H1 (cell line): ENCODE data around the gene FAM228A. TPM values are rescaled to one million over a fixed set of nuclear protein-coding genes. Genes with fewer than 3 reads are reported as not detected.

Experiments used
- CTCF ChIA-PET: fragments of 300-600 bp; sonication (Branson Sonifier 250); formaldehyde crosslinking; loops from one replicate; lab custom pipeline; 2021; ENCODE audit not compliant: partially characterized antibody; lab: Charles Lee
- POLR2A ChIA-PET: fragments of 300-600 bp; sonication (Branson Sonifier 250); formaldehyde crosslinking; loops from one replicate; lab custom pipeline; 2021; ENCODE audit warnings: inconsistent platforms; ENCODE audit not compliant: partially characterized antibody; lab: Charles Lee
- DNase-seq, 2 experiments: peaks; one replicate each; pipeline versions ENCODE4 v3.0.0 to v3.0.0-alpha.2; 2010 to 2022; ENCODE audit warnings: low spot score in 2 of 2, low read depth in 1 of 2, mixed read lengths in 1 of 2
- FAIRE-seq: peaks from 2 replicates; lab custom pipeline; 2011; peaks lifted over from hg19 to GRCh38; lab: Jason Lieb, UNC
- H2AFZ ChIP-seq: 2 replicates; pipeline ENCODE4 v1.8.1; 2012; ENCODE audit warnings: low read length, inconsistent platforms
- H2AK5ac ChIP-seq: 2 replicates; pipeline ENCODE4 v1.6.1; 2013; ENCODE audit warnings: low read depth, low read length
- H2BK120ac ChIP-seq: replicated peaks from 2 replicates; pipeline ENCODE3; 2013; ENCODE audit warnings: low read depth, low read length, inconsistent platforms
- H2BK12ac ChIP-seq: 2 replicates; pipeline ENCODE4 v1.6.1; 2013; ENCODE audit warnings: low read depth, low read length
- H2BK15ac ChIP-seq: 2 replicates; pipeline ENCODE4 v1.6.1; 2013; ENCODE audit warnings: low read length
- H2BK20ac ChIP-seq: 2 replicates; pipeline ENCODE4 v1.6.1; 2013; ENCODE audit warnings: low read length
- H2BK5ac ChIP-seq: 2 replicates; pipeline ENCODE4 v1.6.1; 2013; ENCODE audit warnings: low read depth, low read length
- H3K14ac ChIP-seq: 2 replicates; pipeline ENCODE4 v1.6.1; 2013; ENCODE audit warnings: inconsistent platforms; ENCODE audit not compliant: insufficient read length
- H3K18ac ChIP-seq: 2 replicates; pipeline ENCODE4 v1.6.1; 2013; ENCODE audit warnings: low read length; ENCODE audit errors: extremely low read depth
- H3K23ac ChIP-seq: 2 replicates; pipeline ENCODE4 v1.6.1; 2013; ENCODE audit warnings: inconsistent platforms; ENCODE audit not compliant: insufficient read length
- H3K23me2 ChIP-seq: 2 replicates; pipeline ENCODE4 v1.6.1; 2013; ENCODE audit warnings: low read depth, low read length
- H3K27ac ChIP-seq: 2 replicates; pipeline ENCODE4 v1.6.1; 2011; ENCODE audit warnings: low read depth, low read length, inconsistent platforms
- H3K27me3 ChIP-seq, 4 experiments: replicated peaks in 1 of 4; 1 replicate in 1 of 4; 2 replicates in 3 of 4; pipeline versions ENCODE4 v1.6.1 to v1.8.1; 2011 to 2013; ENCODE audit warnings: low read length in 3 of 4, mild to moderate bottlenecking in 3 of 4, inconsistent platforms in 2 of 4, mixed read lengths in 2 of 4, moderate library complexity in 1 of 4; ENCODE audit not compliant: control insufficient read depth in 3 of 4, insufficient read depth in 3 of 4; ENCODE audit errors: extremely low read depth in 1 of 4
- H3K36me3 ChIP-seq, 4 experiments: 2 replicates each; pipeline versions ENCODE4 v1.6.1 to v1.8.1; 2011 to 2013; ENCODE audit warnings: mild to moderate bottlenecking in 4 of 4, low read length in 3 of 4, moderate library complexity in 2 of 4, control low read depth in 1 of 4, inconsistent platforms in 1 of 4; ENCODE audit not compliant: insufficient read depth in 4 of 4, control insufficient read depth in 2 of 4
- H3K4ac ChIP-seq: replicated peaks from 2 replicates; pipeline ENCODE3; 2013; ENCODE audit warnings: low read length, low read depth, mixed read lengths, inconsistent platforms; ENCODE audit not compliant: insufficient read length
- H3K4me1 ChIP-seq, 4 experiments: replicated peaks in 1 of 4; 1 replicate in 1 of 4; 2 replicates in 3 of 4; pipeline versions ENCODE4 v1.6.1 to v1.8.1; 2011 to 2013; ENCODE audit warnings: low read length in 3 of 4, inconsistent platforms in 2 of 4, mixed read lengths in 1 of 4; ENCODE audit not compliant: insufficient read depth in 4 of 4, control insufficient read depth in 3 of 4
- H3K4me2 ChIP-seq, 2 experiments: 2 replicates each; pipeline versions ENCODE4 v1.6.1 to v1.8.1; 2011 to 2013; ENCODE audit warnings: low read depth in 2 of 2, low read length in 2 of 2, control low read depth in 1 of 2, inconsistent platforms in 1 of 2, mild to moderate bottlenecking in 1 of 2; ENCODE audit not compliant: insufficient read depth in 1 of 2
- H3K4me3 ChIP-seq, 4 experiments: fragments of 200-600, 300-600 bp in 1 of 4; sonication (generic), shearing (Covaris generic), sonication (Bioruptor Twin) in 1 of 4; 2 replicates each; pipeline versions ENCODE4 v1.5.1 to v1.8.1; 2011 to 2016; ENCODE audit warnings: low read length in 4 of 4, low read depth in 3 of 4, control low read depth in 2 of 4, inconsistent platforms in 2 of 4, mild to moderate bottlenecking in 2 of 4, mixed read lengths in 1 of 4, moderate library complexity in 1 of 4; ENCODE audit not compliant: insufficient read depth in 2 of 4; ENCODE audit errors: extremely low read depth in 1 of 4
- H3K56ac ChIP-seq: replicated peaks from 2 replicates; pipeline ENCODE3; 2013; ENCODE audit warnings: low read depth, mild to moderate bottlenecking, mixed read lengths, low read length, inconsistent platforms; ENCODE audit not compliant: insufficient read length
- H3K79me1 ChIP-seq: 2 replicates; pipeline ENCODE4 v1.6.1; 2013; ENCODE audit warnings: low read depth, low read length, control low read depth
- H3K79me2 ChIP-seq, 2 experiments: 2 replicates each; pipeline versions ENCODE4 v1.6.1 to v1.8.1; 2012 to 2013; ENCODE audit warnings: low read length in 2 of 2, mild to moderate bottlenecking in 2 of 2, inconsistent platforms in 1 of 2; ENCODE audit not compliant: insufficient read depth in 2 of 2, control insufficient read depth in 1 of 2
- H3K9ac ChIP-seq, 4 experiments: replicated peaks in 1 of 4; 1 replicate in 1 of 4; 2 replicates in 3 of 4; pipeline versions ENCODE4 v1.6.1 to v1.8.1; 2011 to 2013; ENCODE audit warnings: low read depth in 3 of 4, low read length in 3 of 4, control low read depth in 2 of 4, mild to moderate bottlenecking in 2 of 4, moderate library complexity in 2 of 4, inconsistent platforms in 1 of 4; ENCODE audit errors: extremely low read depth in 1 of 4
- H3K9me3 ChIP-seq, 2 experiments: 2 replicates each; pipeline versions ENCODE4 v1.6.1 to v1.8.1; 2012 to 2013; ENCODE audit warnings: mild to moderate bottlenecking in 2 of 2, moderate library complexity in 2 of 2, control low read depth in 1 of 2, inconsistent platforms in 1 of 2, low read depth in 1 of 2, low read length in 1 of 2, mixed read lengths in 1 of 2; ENCODE audit not compliant: insufficient read depth in 2 of 2
- H4K20me1 ChIP-seq, 2 experiments: replicated peaks in 1 of 2; 2 replicates each; pipeline versions ENCODE3 to v1.8.1; 2011 to 2013; ENCODE audit warnings: inconsistent platforms in 2 of 2, low read length in 2 of 2, mild to moderate bottlenecking in 1 of 2; ENCODE audit not compliant: insufficient read depth in 2 of 2, control insufficient read depth in 1 of 2
- H4K5ac ChIP-seq: 2 replicates; pipeline ENCODE4 v1.6.1; 2013; ENCODE audit warnings: low read length, low read depth, mixed read lengths, inconsistent platforms; ENCODE audit not compliant: insufficient read length
- H4K8ac ChIP-seq: 2 replicates; pipeline ENCODE4 v1.8.0; 2013; ENCODE audit warnings: mild to moderate bottlenecking, moderate library complexity, low read length, inconsistent platforms; ENCODE audit not compliant: insufficient read depth; ENCODE audit errors: extremely low read depth
- H4K91ac ChIP-seq: replicated peaks from 2 replicates; pipeline ENCODE3; 2013; ENCODE audit warnings: low read length, mixed read lengths, inconsistent platforms; ENCODE audit not compliant: insufficient read length
- ASH2L ChIP-seq: fragments of 200-600, 300-600 bp; sonication (generic); IDR thresholded peaks from one replicate; pipeline ENCODE4 v1.7.1; 2017; ENCODE audit warnings: low read length
- CEBPB ChIP-seq: IDR thresholded peaks from 2 replicates; pipeline ENCODE4 v1.6.1; 2012; ENCODE audit warnings: low read depth, low read length
- CTCF ChIP-seq, 3 experiments: IDR thresholded peaks; 1 replicate in 2 of 3; 2 replicates in 1 of 3; pipeline versions ENCODE4 v1.5.1 to v1.6.1; 2011; ENCODE audit warnings: low read length in 3 of 3, mild to moderate bottlenecking in 3 of 3, inconsistent platforms in 2 of 3, low read depth in 1 of 3, moderate library complexity in 1 of 3; ENCODE audit not compliant: insufficient read depth in 1 of 3; ENCODE audit errors: control extremely low read depth in 1 of 3
- JUN ChIP-seq: IDR thresholded peaks from 2 replicates; pipeline ENCODE4 v1.6.1; 2011; ENCODE audit warnings: low read depth, mild to moderate bottlenecking, improper control_type of control experiment, low read length
- MAX ChIP-seq: IDR thresholded peaks from 2 replicates; pipeline ENCODE4 v1.6.1; 2012; ENCODE audit warnings: inconsistent platforms
- SUZ12 ChIP-seq: fragments of 200-600 bp; sonication (generic); IDR thresholded peaks from 2 replicates; pipeline ENCODE4 v1.6.1; 2012; ENCODE audit warnings: mild to moderate bottlenecking, inconsistent platforms, low read length, moderate library complexity, mixed read lengths
- TEAD4 ChIP-seq: IDR thresholded peaks from 2 replicates; pipeline ENCODE4 v1.6.1; 2012; ENCODE audit warnings: low read depth, low read length, inconsistent platforms, mixed read lengths
- YY1 ChIP-seq: IDR thresholded peaks from 2 replicates; pipeline ENCODE4 v1.6.1; 2011; ENCODE audit warnings: low read depth, mild to moderate bottlenecking, low read length
- WGBS, 2 experiments: shearing (Covaris generic) in 1 of 2; methylation state at CpG; one replicate each; pipeline versions ENCODE4 v1.1.6 to v1.1.7; 2013 to 2015; ENCODE audit warnings: low lambda C conversion rate in 2 of 2, mixed read lengths in 2 of 2, inconsistent platforms in 1 of 2, low coverage in 1 of 2, missing lambda C conversion rate in 1 of 2; ENCODE audit not compliant: insufficient replicate concordance in 2 of 2, insufficient coverage in 1 of 2, insufficient read length in 1 of 2; ENCODE audit errors: extremely low coverage in 1 of 2, missing lambda C conversion rate in 1 of 2; 5-methylcytosine and 5-hydroxymethylcytosine counted together
- polyA plus RNA-seq, 7 experiments: library from polyadenylated mRNA; depleted of rRNA in 3 of 7; stranded (reverse) in 5 of 7; unstranded in 2 of 7; fragments of >200 nt in 5 of 7; fragments of 200-250 nt in 2 of 7; gene quantifications; 1 replicate in 5 of 7; 2 replicates in 1 of 7; 4 replicates in 1 of 7; pipeline versions ENCODE4 v1.2.1 to v1.2.3, GENCODE V29; 2011 to 2013; ENCODE audit warnings: missing spikeins in 2 of 7, mixed read lengths in 2 of 7
- total RNA-seq: library from RNA; stranded (reverse); fragmentation: NEBNext Ultra II Directional; extraction: Animal tissue kit (Norgen Biotek cat#: 25700); gene quantifications from 2 replicates; pipeline ENCODE4 v1.2.1, GENCODE V29; 2021
- TF ChIP-seq, protein P1 (sequence below): IDR thresholded peaks from 2 replicates; pipeline ENCODE4 v1.6.1; 2012; ENCODE audit warnings: inconsistent platforms

Gene FAM228A
- total and polyA plus RNA-seq, 2 of the 8 experiments (the other 6 are each of a cell fraction or from before 2014, with no cell fraction given) = not detected

DNA sequence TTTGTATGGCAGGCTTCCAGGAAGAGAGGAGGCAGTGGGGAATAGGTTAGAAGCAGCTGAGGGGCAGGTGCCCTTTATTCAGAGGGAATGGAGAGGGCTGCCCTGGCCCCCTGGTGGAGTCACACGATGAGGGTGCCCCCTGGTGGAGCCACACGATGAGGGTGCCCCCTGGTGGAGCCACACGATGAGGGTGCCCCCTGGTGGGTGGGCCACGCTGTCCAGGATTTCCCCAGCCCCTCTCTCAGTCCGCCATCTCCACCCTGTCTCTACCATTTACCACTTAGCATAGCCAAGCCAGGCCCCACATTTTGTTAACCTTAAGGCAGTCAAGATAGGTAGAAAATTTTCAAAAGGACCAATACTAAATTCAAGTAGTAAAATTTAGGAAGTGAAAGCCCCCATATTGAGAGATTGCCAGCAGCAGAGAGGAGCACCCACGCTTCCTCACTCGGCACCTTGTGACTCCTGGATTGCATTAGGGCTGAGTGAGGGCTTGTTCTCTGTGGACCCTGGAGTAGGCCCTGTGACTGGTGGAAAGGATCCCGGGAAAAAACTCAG, 10.4 kb upstream of the FAM228A start:
- Histone ChIP-seq H3K79me1 (no peaks in the 10 kb centered on the region), H3K23ac (no peak overlapping the region), H3K23me2 (no peaks in the 10 kb centered on the region), H3K18ac (no peak overlapping the region; the same call in 1 of the 2 replicates), H4K8ac (no peak overlapping the region), H3K4me1 (no peaks in the 10 kb centered on the region; a peak in 1 of 7 replicates), H3K79me2 (no peaks in the 10 kb centered on the region), H2AFZ (peak overlapping the region; percentile 73; the same call in 1 of the 2 replicates), H2BK20ac (no peak overlapping the region), H3K4ac (no peak overlapping the region), H3K4me2 (no peak overlapping the region), H3K27ac (no peak overlapping the region), H2AK5ac (no peak overlapping the region), H3K4me3 (no peak overlapping the region), H2BK12ac (no peak overlapping the region), H2BK120ac (no peak overlapping the region), H3K36me3 (no peaks in the 10 kb centered on the region), H4K5ac (no peak overlapping the region), H2BK15ac (no peak overlapping the region), H3K9ac (no peak overlapping the region), H3K56ac (no peak overlapping the region), H4K91ac (no peak overlapping the region), H3K9me3 (no peaks in the 10 kb centered on the region), H2BK5ac (no peak overlapping the region), H4K20me1 (no peaks in the 10 kb centered on the region), H3K27me3 (no peaks in the 10 kb centered on the region), H3K14ac (no peak overlapping the region)
- POLR2A ChIA-PET = interaction anchor here (1.0 to 1.4 kb wide), 2 partner anchors 9 to 80 kb away, joined by 4 to 5 read pairs; partner anchors contain the start of gene TP53I3
- DNase-seq = peak; percentile 29 to 85
- CTCF ChIA-PET = interaction anchor here (0.6 to 2.6 kb wide), 8 partner anchors 12 to 80 kb away, joined by 3 to 11 read pairs (median 3); partner anchors contain the start of gene TP53I3
- WGBS, 2 experiments = 48% methylated on average over 7 of the region's 8 CpGs; no CpG with 5 or more reads in 1 of the 2 experiments
- no peak for FAIRE-seq
- TF ChIP-seq MAX (peak; percentile 46; the same call in 1 of the 2 replicates), SUZ12 (no peak), TEAD4 (no peak), ASH2L (no peak), CTCF (IDR thresholded peaks at IDR 0.05; ENCODE audit: control extremely low read depth in 1 of 3, insufficient read depth in 1 of 3, low read depth in 1 of 3, low read length in 3 of 3) (peak; percentile 75 to 99 (median 77)), JUN (no peak), CEBPB (no peak), YY1 (no peak)
- TF ChIP-seq, protein P1, sequence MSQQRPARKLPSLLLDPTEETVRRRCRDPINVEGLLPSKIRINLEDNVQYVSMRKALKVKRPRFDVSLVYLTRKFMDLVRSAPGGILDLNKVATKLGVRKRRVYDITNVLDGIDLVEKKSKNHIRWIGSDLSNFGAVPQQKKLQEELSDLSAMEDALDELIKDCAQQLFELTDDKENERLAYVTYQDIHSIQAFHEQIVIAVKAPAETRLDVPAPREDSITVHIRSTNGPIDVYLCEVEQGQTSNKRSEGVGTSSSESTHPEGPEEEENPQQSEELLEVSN = peak; percentile 36; the same call in 1 of the 2 replicates
